HG02981 (cell line): Measurements from ENCODE around the gene TRIM9.

Source experiments
- ATAC-seq: cut with Tn5 transposase; IDR thresholded peaks from one replicate; pipeline ENCODE4 v1.9.1; 2021; ENCODE audit warnings: mild to moderate bottlenecking, moderate library complexity; ENCODE audit not compliant: unreplicated experiment

The TRIM9 gene

GRCh38 chr14:51058382-51058781 lies 36.5 kb downstream of the TRIM9 start:
- ATAC-seq: no peak

GRCh38 chr14:51056421-51056820 lies 38.5 kb downstream of the TRIM9 start:
- no peak for ATAC-seq

GRCh38 chr14:51053157-51053556 lies 41.7 kb downstream of the TRIM9 start:
- no peak for ATAC-seq

GRCh38 chr14:51044961-51045360 lies 49.9 kb downstream of the TRIM9 start:
- no peak for ATAC-seq

- ATAC-seq: no peak
These were observed 53.0 kb downstream of the TRIM9 start for GRCh38 chr14:51041883-51042282.

GRCh38 chr14:51041108-51041531 lies 53.8 kb downstream of the TRIM9 start:
- no peak for ATAC-seq

- no peak for ATAC-seq
These were observed 55.7 kb downstream of the TRIM9 start for GRCh38 chr14:51039252-51039651.

- ATAC-seq: no peak
These were observed 59.2 kb downstream of the TRIM9 start for GRCh38 chr14:51035611-51036192.

- no peak for ATAC-seq
These were observed 65.8 kb downstream of the TRIM9 start for GRCh38 chr14:51028851-51029754.

- ATAC-seq: no peak
These were observed 66.5 kb downstream of the TRIM9 start for GRCh38 chr14:51028361-51028760.

- ATAC-seq: no peak
These were observed 70.5 kb downstream of the TRIM9 start for GRCh38 chr14:51024377-51024776.

GRCh38 chr14:51023964-51024363 lies 70.9 kb downstream of the TRIM9 start:
- ATAC-seq: no peak

GRCh38 chr14:51022769-51023168 lies 72.1 kb downstream of the TRIM9 start:
- ATAC-seq: no peak

- ATAC-seq: no peak
These were observed 74.7 kb downstream of the TRIM9 start for GRCh38 chr14:51020024-51020710.

- no peak for ATAC-seq
These were observed 75.8 kb downstream of the TRIM9 start for GRCh38 chr14:51019089-51019488.

- ATAC-seq: no peak
These were observed 76.4 kb downstream of the TRIM9 start for GRCh38 chr14:51018521-51018920.

GRCh38 chr14:51014625-51015024 lies 80.3 kb downstream of the TRIM9 start:
- no peak for ATAC-seq

- ATAC-seq: no peak
These were observed 80.8 kb downstream of the TRIM9 start for GRCh38 chr14:51014086-51014485.

GRCh38 chr14:51012055-51012454 lies 82.8 kb downstream of the TRIM9 start:
- ATAC-seq: no peak

GRCh38 chr14:51008446-51008845 lies 86.5 kb downstream of the TRIM9 start:
- ATAC-seq: no peak

GRCh38 chr14:51006781-51007211 lies 88.1 kb downstream of the TRIM9 start:
- no peak for ATAC-seq

- no peak for ATAC-seq
These were observed 88.6 kb downstream of the TRIM9 start for GRCh38 chr14:51006324-51006723.
